NCI-H2081 treated with DMSO at 0.1 percent for 48 hours (cell line): ENCODE data around the gene CISD1.
"Not testable (repeated sequence)": the region's sequence is repeated elsewhere in the genome, so short reads cannot be mapped to it uniquely, and the experiment has no call there.

Experiments
- DNase-seq: peaks from one replicate; lab custom pipeline; 2025; lab: John Stamatoyannopoulos, UW

The CISD1 gene

GRCh38 chr10:58268946-58269781 lies at the start of gene CISD1:
Gene CISD1, plus strand, starts transcription at chr10:58269162. Its CDS starts 112 bp downstream, at chr10:58269274.
- peak; percentile 83 for DNase-seq

- DNase-seq: no peak
Measured at GRCh38 chr10:58219875-58220274, 49.1 kb upstream of the CISD1 start.

GRCh38 chr10:58220769-58221451 lies 48.1 kb upstream of the CISD1 start:
- no peak for DNase-seq

GRCh38 chr10:58225654-58226053 lies 43.3 kb upstream of the CISD1 start:
- no peak for DNase-seq

GRCh38 chr10:58229856-58230255 lies 39.1 kb upstream of the CISD1 start:
- not testable (repeated sequence) for DNase-seq

- DNase-seq: no peak
Measured at GRCh38 chr10:58237014-58237834, 31.7 kb upstream of the CISD1 start.

- no peak for DNase-seq
Measured at GRCh38 chr10:58239561-58240169, 29.3 kb upstream of the CISD1 start.

- DNase-seq: no peak
Measured at GRCh38 chr10:58240531-58240930, 28.4 kb upstream of the CISD1 start.

GRCh38 chr10:58241346-58241745 lies 27.6 kb upstream of the CISD1 start:
- no peak for DNase-seq

GRCh38 chr10:58243269-58243668 lies 25.7 kb upstream of the CISD1 start:
- no peak for DNase-seq

GRCh38 chr10:58243801-58244200 lies 25.2 kb upstream of the CISD1 start:
- DNase-seq: not testable (repeated sequence)

GRCh38 chr10:58244242-58244641 lies 24.7 kb upstream of the CISD1 start:
- not testable (repeated sequence) for DNase-seq

- not testable (repeated sequence) for DNase-seq
Measured at GRCh38 chr10:58244666-58245065, 24.3 kb upstream of the CISD1 start.

- DNase-seq: no peak
Measured at GRCh38 chr10:58253184-58253583, 15.8 kb upstream of the CISD1 start.

- DNase-seq: no peak
Measured at GRCh38 chr10:58254644-58255043, 14.3 kb upstream of the CISD1 start.

- DNase-seq: not testable (repeated sequence)
Measured at GRCh38 chr10:58256013-58256780, 12.8 kb upstream of the CISD1 start.

- DNase-seq: no peak
Measured at GRCh38 chr10:58258977-58259692, 9.8 kb upstream of the CISD1 start.

GRCh38 chr10:58260334-58260733 lies 8.6 kb upstream of the CISD1 start:
- DNase-seq: no peak

- DNase-seq: no peak
Measured at GRCh38 chr10:58262766-58263165, 6.2 kb upstream of the CISD1 start.

- peak; percentile 2 for DNase-seq
Measured at GRCh38 chr10:58264780-58265179, 4.2 kb upstream of the CISD1 start.

GRCh38 chr10:58265249-58265648 lies 3.7 kb upstream of the CISD1 start:
- no peak for DNase-seq
